ENCODE data around the gene KCNJ8.

- TF ChIP-seq CTCF (IDR thresholded peaks at IDR 0.05) (no peak), POLR2A (IDR thresholded peaks at IDR 0.05) (no peak)
Measured at GRCh38 chr12:21773806-21774205, 700 bp downstream of the KCNJ8 start.

All from uterus (tissue), 2 donors.